ENCODE measurements around the gene ANXA4.
"Not testable (repeated sequence)": the region's sequence is repeated elsewhere in the genome, so short reads cannot be mapped to it uniquely, and the experiment has no call there.

Gene ANXA4

GRCh38 chr2:69779258-69780001 is 37.5 kb downstream of the ANXA4 start:
- no peak for DNase-seq (ENCODE audit: low read depth)

- DNase-seq (ENCODE audit: low read depth), result no peak
Measured at GRCh38 chr2:69780921-69781320, 39.0 kb downstream of the ANXA4 start.

- DNase-seq (ENCODE audit: low read depth), result no peak
Measured at GRCh38 chr2:69781321-69782248, 39.7 kb downstream of the ANXA4 start.

- no peak for DNase-seq (ENCODE audit: low read depth)
Measured at GRCh38 chr2:69784228-69784627, 42.3 kb downstream of the ANXA4 start.

GRCh38 chr2:69785358-69785757 is 43.4 kb downstream of the ANXA4 start:
- DNase-seq (ENCODE audit: low read depth), result no peak

- DNase-seq (ENCODE audit: low read depth), result no peak
Measured at GRCh38 chr2:69786052-69786560, 44.2 kb downstream of the ANXA4 start.

GRCh38 chr2:69789175-69789721 is 47.3 kb downstream of the ANXA4 start:
- no peak for DNase-seq (ENCODE audit: low read depth)

- no peak for DNase-seq (ENCODE audit: low read depth)
Measured at GRCh38 chr2:69789772-69790600, 48.1 kb downstream of the ANXA4 start.

- DNase-seq (ENCODE audit: low read depth), result no peak
Measured at GRCh38 chr2:69790601-69790959, 48.6 kb downstream of the ANXA4 start.

- DNase-seq (ENCODE audit: low read depth), result no peak
Measured at GRCh38 chr2:69791045-69791444, 49.1 kb downstream of the ANXA4 start.

- no peak for DNase-seq (ENCODE audit: low read depth)
Measured at GRCh38 chr2:69796174-69796573, 54.2 kb downstream of the ANXA4 start.

GRCh38 chr2:69797235-69797634 is 55.3 kb downstream of the ANXA4 start:
- no peak for DNase-seq (ENCODE audit: low read depth)

GRCh38 chr2:69797836-69798289 is 55.9 kb downstream of the ANXA4 start:
- DNase-seq (ENCODE audit: low read depth), result no peak

- DNase-seq (ENCODE audit: low read depth), result no peak
Measured at GRCh38 chr2:69798290-69798908, 56.5 kb downstream of the ANXA4 start.

- no peak for DNase-seq (ENCODE audit: low read depth)
Measured at GRCh38 chr2:69798909-69799526, 57.1 kb downstream of the ANXA4 start.

- no peak for DNase-seq (ENCODE audit: low read depth)
Measured at GRCh38 chr2:69801745-69802290, 59.9 kb downstream of the ANXA4 start.

- DNase-seq (ENCODE audit: low read depth), result not testable (repeated sequence)
Measured at GRCh38 chr2:69802781-69803367, 60.9 kb downstream of the ANXA4 start.

GRCh38 chr2:69804416-69804815 is 62.5 kb downstream of the ANXA4 start:
- no peak for DNase-seq (ENCODE audit: low read depth)

GRCh38 chr2:69805887-69806286 is 64.0 kb downstream of the ANXA4 start:
- DNase-seq (ENCODE audit: low read depth), result no peak

Data from activated T-cell treated with anti-CD3 and anti-CD28 coated beads for 24 hours (primary cell).